Measurements from ENCODE around the gene EMC10.

Gene EMC10

GRCh38 chr19:50515168-50515561, 38.9 kb downstream of the EMC10 start:
- DNase-seq = no peak
- 83% methylated on average over 11 of the region's 11 CpGs for WGBS (ENCODE audit: insufficient coverage)
- POLR2A ChIA-PET = no interaction called here

DNA sequence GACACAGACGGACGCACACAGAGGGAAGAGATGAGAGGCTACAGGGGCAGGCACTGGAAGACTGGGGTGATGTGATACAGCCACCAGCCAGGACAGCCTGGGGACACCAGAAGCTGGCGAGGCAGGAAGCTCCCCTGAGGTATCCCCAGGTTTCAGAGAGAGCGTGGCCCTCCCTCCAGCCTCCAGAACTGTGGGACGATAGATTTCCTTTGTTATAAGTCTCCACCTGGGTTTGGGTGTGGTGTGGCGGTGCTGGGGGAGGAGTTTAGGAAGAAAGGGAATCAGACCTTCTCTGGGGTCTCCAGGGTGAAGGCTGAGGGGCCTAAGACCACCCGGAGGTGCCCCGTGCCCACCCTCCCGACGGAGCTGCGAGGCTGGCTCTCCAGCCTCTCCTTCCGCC, 40.1 kb downstream of the EMC10 start:
- H3K36me3 ChIP-seq (ENCODE audit: control insufficient read depth in 4 of 4, insufficient read depth in 4 of 4, low read length in 3 of 4) = no peaks in the 10 kb centered on the region
- H3K27ac ChIP-seq (ENCODE audit: insufficient read depth in 1 of 2, low read depth in 1 of 2, low read length in 2 of 2, poor library complexity in 1 of 2, severe bottlenecking in 2 of 2) = no peak overlapping the region
- H3K4me1 ChIP-seq (ENCODE audit: control extremely low read depth in 1 of 4, control insufficient read depth in 4 of 4, insufficient read depth in 4 of 4, low read length in 3 of 4) = peaks cover 0 to 10% (median 6%) of the 10 kb centered on the region in 4 experiments
- CTCF ChIA-PET = interaction anchor here (2.0 kb wide), 1 partner anchor 40 kb away, joined by 7 read pairs; no protein-coding TSS in a partner anchor
- WGBS (ENCODE audit: insufficient coverage) = 74% methylated on average over 8 of the region's 12 CpGs
- H3K4me3 ChIP-seq (ENCODE audit: control insufficient read depth in 1 of 7, extremely low read depth in 1 of 7, insufficient read depth in 4 of 7, low read depth in 2 of 7, low read length in 6 of 7) = no peak overlapping the region
- DNase-seq = no peak
- H3K9me3 ChIP-seq (ENCODE audit: control extremely low read depth in 1 of 5, control insufficient read depth in 4 of 5, insufficient read depth in 2 of 5, low read depth in 1 of 5, low read length in 4 of 5) = peaks cover 0 to 8% (median 0%) of the 10 kb centered on the region in 5 experiments
- H3K27me3 ChIP-seq (replicated peaks in 2 of 5; ENCODE audit: control insufficient read depth in 4 of 5, insufficient read depth in 5 of 5, low read length in 4 of 5) = peaks cover 0 to 50% (median 12%) of the 10 kb centered on the region in 5 experiments
- POLR2A ChIA-PET = no interaction called here

More at GRCh38 chr19:50515168-50515561, 38.9 kb downstream of the EMC10 start:
- Histone ChIP-seq H3K27me3 (replicated peaks in 2 of 5; ENCODE audit: control insufficient read depth in 4 of 5, insufficient read depth in 5 of 5, low read length in 4 of 5) (peaks cover 0 to 50% (median 12%) of the 10 kb centered on the region in 5 experiments), H3K36me3 (ENCODE audit: control insufficient read depth in 4 of 4, insufficient read depth in 4 of 4, low read length in 3 of 4) (no peaks in the 10 kb centered on the region), H3K4me1 (ENCODE audit: control extremely low read depth in 1 of 4, control insufficient read depth in 4 of 4, insufficient read depth in 4 of 4, low read length in 3 of 4) (peaks cover 0 to 15% (median 10%) of the 10 kb centered on the region in 4 experiments), H3K27ac (ENCODE audit: insufficient read depth in 1 of 2, low read depth in 1 of 2, low read length in 2 of 2, poor library complexity in 1 of 2, severe bottlenecking in 2 of 2) (no peak overlapping the region), H3K4me3 (ENCODE audit: control insufficient read depth in 1 of 7, extremely low read depth in 1 of 7, insufficient read depth in 4 of 7, low read depth in 2 of 7, low read length in 6 of 7) (no peak overlapping the region), H3K9me3 (ENCODE audit: control extremely low read depth in 1 of 5, control insufficient read depth in 4 of 5, insufficient read depth in 2 of 5, low read depth in 1 of 5, low read length in 4 of 5) (peaks cover 0 to 8% (median 0%) of the 10 kb centered on the region in 5 experiments)
- CTCF ChIA-PET = interaction anchor here (1.1 to 2.0 kb wide), 2 partner anchors 23 to 42 kb away, joined by 3 to 7 read pairs; no protein-coding TSS in a partner anchor

- ChIA-PET POLR2A (no interaction called here), CTCF (no interaction called here)
- Histone ChIP-seq H3K27ac (ENCODE audit: insufficient read depth in 1 of 2, low read depth in 1 of 2, low read length in 2 of 2, poor library complexity in 1 of 2, severe bottlenecking in 2 of 2) (no peak overlapping the region), H3K4me1 (ENCODE audit: control extremely low read depth in 1 of 4, control insufficient read depth in 4 of 4, insufficient read depth in 4 of 4, low read length in 3 of 4) (peaks cover 0 to 3% (median under 1%) of the 10 kb centered on the region in 4 experiments), H3K27me3 (replicated peaks in 2 of 5; ENCODE audit: control insufficient read depth in 4 of 5, insufficient read depth in 5 of 5, low read length in 4 of 5) (peaks cover 0 to 50% (median 12%) of the 10 kb centered on the region in 5 experiments), H3K4me3 (ENCODE audit: control insufficient read depth in 1 of 7, extremely low read depth in 1 of 7, insufficient read depth in 4 of 7, low read depth in 2 of 7, low read length in 6 of 7) (no peak overlapping the region), H3K36me3 (ENCODE audit: control insufficient read depth in 4 of 4, insufficient read depth in 4 of 4, low read length in 3 of 4) (no peaks in the 10 kb centered on the region), H3K9me3 (ENCODE audit: control extremely low read depth in 1 of 5, control insufficient read depth in 4 of 5, insufficient read depth in 2 of 5, low read depth in 1 of 5, low read length in 4 of 5) (peaks cover 0 to 8% (median 0%) of the 10 kb centered on the region in 5 experiments)
- 61% methylated on average over 34 of the region's 53 CpGs for WGBS (ENCODE audit: insufficient coverage)
- DNase-seq = no peak
Observed at GRCh38 chr19:50516964-50517703, 40.8 kb downstream of the EMC10 start.

GRCh38 chr19:50517704-50518075, 41.4 kb downstream of the EMC10 start:
- peaks cover 0 to 1% (median 0%) of the 10 kb centered on the region in 4 experiments for H3K4me1 ChIP-seq (ENCODE audit: control extremely low read depth in 1 of 4, control insufficient read depth in 4 of 4, insufficient read depth in 4 of 4, low read length in 3 of 4)
- no peak for DNase-seq
- no peaks in the 10 kb centered on the region for H3K36me3 ChIP-seq (ENCODE audit: control insufficient read depth in 4 of 4, insufficient read depth in 4 of 4, low read length in 3 of 4)
- WGBS (ENCODE audit: insufficient coverage) = 96% methylated on average over 37 of the region's 37 CpGs
- H3K9me3 ChIP-seq (ENCODE audit: control extremely low read depth in 1 of 5, control insufficient read depth in 4 of 5, insufficient read depth in 2 of 5, low read depth in 1 of 5, low read length in 4 of 5) = peaks cover 0 to 8% (median 0%) of the 10 kb centered on the region in 5 experiments
- no peak overlapping the region for H3K4me3 ChIP-seq (ENCODE audit: control insufficient read depth in 1 of 7, extremely low read depth in 1 of 7, insufficient read depth in 4 of 7, low read depth in 2 of 7, low read length in 6 of 7)
- ChIA-PET POLR2A (no interaction called here), CTCF (no interaction called here)
- H3K27me3 ChIP-seq (replicated peaks in 2 of 5; ENCODE audit: control insufficient read depth in 4 of 5, insufficient read depth in 5 of 5, low read length in 4 of 5) = peaks cover 0 to 50% (median 12%) of the 10 kb centered on the region in 5 experiments
- no peak overlapping the region for H3K27ac ChIP-seq (ENCODE audit: insufficient read depth in 1 of 2, low read depth in 1 of 2, low read length in 2 of 2, poor library complexity in 1 of 2, severe bottlenecking in 2 of 2)

- 96% methylated on average over 76 of the region's 87 CpGs for WGBS (ENCODE audit: insufficient coverage)
- peaks cover 0 to 8% (median 0%) of the 10 kb centered on the region in 5 experiments for H3K9me3 ChIP-seq (ENCODE audit: control extremely low read depth in 1 of 5, control insufficient read depth in 4 of 5, insufficient read depth in 2 of 5, low read depth in 1 of 5, low read length in 4 of 5)
- ChIA-PET POLR2A (no interaction called here), CTCF (no interaction called here)
- H3K4me1 ChIP-seq (ENCODE audit: control extremely low read depth in 1 of 4, control insufficient read depth in 4 of 4, insufficient read depth in 4 of 4, low read length in 3 of 4) = peaks cover 0 to 1% (median 0%) of the 10 kb centered on the region in 4 experiments
- H3K36me3 ChIP-seq (ENCODE audit: control insufficient read depth in 4 of 4, insufficient read depth in 4 of 4, low read length in 3 of 4) = no peaks in the 10 kb centered on the region
- no peak overlapping the region for H3K27ac ChIP-seq (ENCODE audit: insufficient read depth in 1 of 2, low read depth in 1 of 2, low read length in 2 of 2, poor library complexity in 1 of 2, severe bottlenecking in 2 of 2)
- DNase-seq = no peak
- H3K4me3 ChIP-seq (ENCODE audit: control insufficient read depth in 1 of 7, extremely low read depth in 1 of 7, insufficient read depth in 4 of 7, low read depth in 2 of 7, low read length in 6 of 7) = no peak overlapping the region
- peaks cover 0 to 46% (median 12%) of the 10 kb centered on the region in 5 experiments for H3K27me3 ChIP-seq (replicated peaks in 2 of 5; ENCODE audit: control insufficient read depth in 4 of 5, insufficient read depth in 5 of 5, low read length in 4 of 5)
Observed at GRCh38 chr19:50518091-50519005, 42.0 kb downstream of the EMC10 start.

DNA sequence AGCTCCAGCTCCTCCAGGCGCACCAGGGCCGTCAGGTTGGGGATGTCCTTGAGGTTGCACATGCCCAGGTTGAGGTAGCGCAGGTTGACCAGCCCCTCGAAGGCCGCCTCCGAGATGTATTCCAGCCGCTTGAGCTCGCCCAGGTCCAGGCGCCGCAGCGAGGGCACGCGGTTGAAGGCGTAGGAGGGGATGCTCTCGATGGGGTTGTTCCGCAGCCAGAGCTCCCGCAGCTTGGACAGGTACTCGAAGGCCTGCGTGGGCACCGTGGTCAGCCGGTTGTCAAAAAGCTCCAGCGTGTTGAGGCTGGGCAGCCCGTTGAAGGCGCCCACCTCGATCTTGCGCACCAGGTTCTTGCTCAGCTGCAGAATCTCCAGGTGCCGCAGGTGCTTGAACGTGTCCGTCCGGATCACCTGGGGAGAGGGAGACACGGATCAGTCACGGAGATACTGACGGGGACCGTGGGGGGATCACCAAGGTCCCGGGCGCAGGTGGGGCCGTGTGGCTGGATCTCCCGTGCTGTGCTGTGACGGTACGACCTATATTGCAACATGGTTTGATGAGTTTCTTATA, 42.8 kb downstream of the EMC10 start:
- peaks cover 0 to 1% (median 0%) of the 10 kb centered on the region in 4 experiments for H3K4me1 ChIP-seq (ENCODE audit: control extremely low read depth in 1 of 4, control insufficient read depth in 4 of 4, insufficient read depth in 4 of 4, low read length in 3 of 4)
- no peaks in the 10 kb centered on the region for H3K36me3 ChIP-seq (ENCODE audit: control insufficient read depth in 4 of 4, insufficient read depth in 4 of 4, low read length in 3 of 4)
- peaks cover 0 to 8% (median 0%) of the 10 kb centered on the region in 5 experiments for H3K9me3 ChIP-seq (ENCODE audit: control extremely low read depth in 1 of 5, control insufficient read depth in 4 of 5, insufficient read depth in 2 of 5, low read depth in 1 of 5, low read length in 4 of 5)
- H3K27ac ChIP-seq (ENCODE audit: insufficient read depth in 1 of 2, low read depth in 1 of 2, low read length in 2 of 2, poor library complexity in 1 of 2, severe bottlenecking in 2 of 2) = no peak overlapping the region
- ChIA-PET POLR2A (no interaction called here), CTCF (no interaction called here)
- H3K4me3 ChIP-seq (ENCODE audit: control insufficient read depth in 1 of 7, extremely low read depth in 1 of 7, insufficient read depth in 4 of 7, low read depth in 2 of 7, low read length in 6 of 7) = no peak overlapping the region
- 96% methylated on average over 37 of the region's 40 CpGs for WGBS (ENCODE audit: insufficient coverage)
- peaks cover 0 to 39% (median 12%) of the 10 kb centered on the region in 5 experiments for H3K27me3 ChIP-seq (replicated peaks in 2 of 5; ENCODE audit: control insufficient read depth in 4 of 5, insufficient read depth in 5 of 5, low read length in 4 of 5)
- DNase-seq = no peak

All from common myeloid progenitor, CD34-positive (primary cell).